GM19324 (cell line): Measurements from ENCODE around the gene NAA25.
A peak's percentile ranks its signal among the peaks of the same experiment; 100 is the strongest.

ENCODE experiments used
- ATAC-seq: cut with Tn5 transposase; IDR thresholded peaks from one replicate; pipeline ENCODE4 v1.9.1; 2021; ENCODE audit warnings: mild to moderate bottlenecking, moderate library complexity; ENCODE audit not compliant: unreplicated experiment, low FRiP score

The NAA25 gene

DNA sequence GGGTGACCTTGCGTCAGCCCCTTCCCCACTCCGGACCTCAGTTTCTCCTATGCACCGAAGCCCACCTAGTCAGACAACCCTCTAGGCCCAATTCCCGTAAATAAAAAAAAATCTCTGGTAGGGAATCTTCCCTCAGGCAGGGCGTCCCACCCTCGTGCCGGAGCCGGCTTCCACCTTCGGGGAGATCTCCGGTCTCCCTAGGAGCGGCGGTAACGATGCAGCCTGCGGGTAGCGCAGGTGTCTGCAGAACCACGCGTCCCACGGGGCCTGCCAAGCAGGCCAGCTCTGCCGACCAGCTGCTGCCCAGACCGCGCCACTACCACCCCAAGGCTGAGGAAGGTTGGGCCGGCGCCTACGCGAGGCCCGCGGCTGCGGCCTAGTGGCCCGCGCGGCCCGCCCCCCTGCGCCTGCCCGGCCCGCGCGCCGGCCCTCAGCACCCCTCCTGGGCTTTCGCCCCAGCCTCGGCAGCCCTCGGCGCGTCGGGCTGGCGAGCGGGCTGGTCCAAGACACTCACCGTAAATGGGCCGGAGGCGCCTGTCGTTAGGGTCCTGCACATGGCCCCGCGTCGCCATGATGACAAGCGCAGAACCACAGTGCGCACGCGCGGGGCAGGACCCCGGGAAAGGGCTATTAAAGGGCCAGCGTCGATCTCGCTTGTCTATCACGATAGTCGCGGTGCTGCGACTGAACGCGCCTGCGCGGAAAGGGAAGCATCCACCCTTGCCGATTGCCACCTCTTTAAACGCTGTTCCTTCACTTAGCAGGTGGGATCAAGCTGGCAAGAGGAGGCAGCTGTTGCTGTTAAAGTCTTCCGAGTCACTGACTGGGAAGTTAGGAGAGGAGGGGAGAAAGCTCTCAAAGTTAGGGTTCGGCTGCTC, at the start of gene NAA25:
Gene NAA25 (minus strand): TSS at position 582 of the 878 bp plus-strand sequence. CDS start 10 bp downstream, at position 572.
- peak; percentile 81 for ATAC-seq

DNA sequence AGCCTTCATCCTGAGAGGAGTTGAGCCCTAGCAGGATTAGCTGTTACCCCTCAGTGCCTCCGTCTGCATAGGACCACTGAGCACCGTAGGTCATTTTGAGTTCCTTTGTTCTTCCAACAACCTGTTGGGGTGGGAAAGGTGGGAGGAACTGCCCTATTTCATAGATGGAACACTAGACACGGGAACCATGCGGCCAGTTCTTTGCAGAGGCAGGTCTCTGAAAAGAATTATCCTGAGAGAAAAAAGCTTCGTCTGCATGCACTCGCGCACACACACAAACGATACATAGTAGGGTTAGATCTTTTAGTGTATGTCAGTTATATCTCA, 45.3 kb upstream of the NAA25 start:
- no peak for ATAC-seq

DNA sequence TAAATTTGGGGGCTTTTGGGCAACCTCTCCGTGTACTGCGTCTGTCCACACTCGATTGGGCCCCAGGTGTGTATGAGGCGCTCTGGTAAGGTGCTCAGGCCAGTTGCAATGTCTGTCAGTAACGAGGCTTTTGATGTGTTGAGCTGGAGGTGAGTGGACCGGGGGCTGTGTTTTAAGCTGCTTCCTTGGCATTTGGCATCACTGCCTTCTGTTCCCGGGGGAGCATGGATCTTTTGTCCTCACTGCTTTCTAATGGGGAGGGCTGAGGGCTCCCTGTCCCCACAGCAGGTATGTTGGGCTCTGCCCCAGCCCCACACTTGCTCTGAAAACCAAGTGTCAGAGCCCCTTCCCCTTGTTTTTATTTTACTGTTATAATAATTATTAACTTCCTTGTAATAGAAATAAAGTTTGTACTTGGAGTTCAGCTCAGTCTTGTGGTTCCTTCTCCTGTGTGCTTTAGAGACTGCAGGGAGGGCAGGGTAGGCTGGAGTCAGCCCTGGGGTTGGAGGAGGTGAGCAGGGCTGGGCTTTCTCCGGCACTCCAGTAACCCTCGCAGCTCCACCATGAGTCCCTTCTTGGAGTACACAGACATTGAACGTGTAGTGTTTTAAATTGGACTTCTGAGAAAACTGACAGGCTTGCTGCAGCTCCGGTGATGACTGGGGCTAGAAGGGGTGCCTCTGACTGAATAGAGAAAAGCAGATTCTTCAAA, 44.8 kb upstream of the NAA25 start:
- ATAC-seq: no peak

DNA sequence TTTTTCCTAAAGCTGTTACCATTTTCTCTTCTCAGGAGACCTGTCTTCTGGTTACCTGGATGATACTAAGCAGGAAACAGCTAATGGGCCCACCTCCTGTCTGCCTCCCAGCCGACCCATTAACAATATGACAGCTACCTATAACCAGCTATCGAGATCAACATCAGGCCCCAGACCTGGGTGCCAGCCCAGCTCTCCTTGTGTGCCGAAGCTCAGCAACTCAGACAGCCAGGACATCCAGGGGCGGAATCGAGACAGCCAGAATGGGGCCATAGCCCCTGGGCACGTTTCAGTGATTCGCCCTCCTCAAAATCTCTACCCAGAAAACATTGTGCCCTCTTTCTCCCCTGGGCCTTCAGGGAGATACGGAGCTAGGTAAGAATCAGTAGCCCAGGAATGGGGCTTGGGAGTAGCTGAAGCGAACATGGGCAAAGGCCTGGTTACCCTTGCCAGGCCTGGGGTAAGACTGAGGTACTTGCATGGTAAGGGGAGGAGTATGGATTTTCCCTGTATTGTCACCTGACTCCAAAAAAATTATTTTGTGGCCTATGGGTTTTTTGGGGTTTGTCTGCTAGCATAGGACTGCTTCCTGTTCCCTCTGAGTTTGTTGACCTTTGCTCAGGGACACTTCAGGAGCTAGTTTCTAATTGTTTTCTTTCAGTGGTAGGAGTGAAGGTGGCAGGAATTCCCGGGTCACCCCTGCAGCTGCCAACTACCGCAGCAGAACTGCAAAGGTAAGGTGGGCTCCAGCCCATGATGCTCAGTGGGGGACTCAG, 43.4 kb upstream of the NAA25 start:
- no peak for ATAC-seq

DNA sequence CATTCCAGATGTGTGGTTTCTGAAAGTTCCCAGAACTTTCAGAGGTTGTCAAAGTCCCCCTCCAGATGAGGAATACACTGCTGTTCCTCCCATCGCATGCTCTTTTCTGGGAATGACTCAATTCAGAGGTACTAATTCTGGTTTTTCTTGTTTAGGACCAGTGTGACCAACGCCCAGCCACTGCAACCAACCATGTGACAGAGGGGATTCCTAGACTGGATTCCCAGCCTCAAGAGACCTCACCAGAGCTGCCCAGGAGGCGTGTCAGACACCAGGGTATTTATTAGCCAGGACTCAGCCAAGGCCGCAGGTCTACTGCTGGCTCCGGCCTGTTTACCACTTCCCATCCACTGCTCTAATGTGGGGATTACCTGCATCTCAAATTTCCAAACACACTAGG, 41.0 kb upstream of the NAA25 start:
- ATAC-seq: no peak

DNA sequence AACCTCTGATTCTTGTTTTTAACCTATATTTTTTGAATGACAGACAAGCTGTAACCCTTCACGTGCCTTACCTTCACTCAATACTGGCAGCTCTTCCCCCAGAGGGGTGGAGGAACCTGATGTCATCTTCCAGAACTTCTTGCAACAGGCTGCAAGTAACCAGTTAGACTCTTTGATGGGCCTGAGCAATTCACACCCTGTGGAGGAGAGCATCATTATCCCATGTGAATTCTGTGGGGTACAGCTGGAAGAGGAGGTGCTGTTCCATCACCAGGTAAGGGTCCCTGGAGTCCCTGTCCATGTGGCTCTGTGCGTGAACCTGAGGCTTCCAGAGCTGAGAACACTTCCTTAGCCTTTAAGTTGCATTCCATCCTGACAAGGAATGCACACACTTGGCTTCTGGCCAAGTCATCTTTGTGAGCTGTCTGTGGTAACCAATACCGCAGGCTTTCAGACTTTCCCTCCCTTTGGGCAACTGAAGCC, 39.5 kb upstream of the NAA25 start:
- no peak for ATAC-seq

DNA sequence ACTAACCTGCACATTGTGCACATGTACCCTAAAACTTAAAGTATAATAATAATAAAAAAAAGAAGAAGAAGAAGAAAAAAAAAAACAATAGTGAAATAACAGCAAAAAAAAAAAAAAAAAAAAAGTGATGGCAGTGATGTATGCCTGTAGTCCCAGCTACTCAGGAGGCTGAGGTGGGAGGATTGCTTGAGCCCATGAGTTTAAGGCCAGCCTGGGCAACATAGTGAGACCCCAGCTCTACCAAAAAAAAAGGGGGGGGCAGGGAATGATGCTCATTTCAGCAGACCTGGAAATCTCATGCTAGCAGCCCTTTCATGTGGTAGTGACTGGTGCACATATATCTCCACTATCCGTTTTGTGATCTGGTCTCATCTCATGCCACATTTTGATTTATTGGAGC, 37.5 kb upstream of the NAA25 start:
- no peak for ATAC-seq

DNA sequence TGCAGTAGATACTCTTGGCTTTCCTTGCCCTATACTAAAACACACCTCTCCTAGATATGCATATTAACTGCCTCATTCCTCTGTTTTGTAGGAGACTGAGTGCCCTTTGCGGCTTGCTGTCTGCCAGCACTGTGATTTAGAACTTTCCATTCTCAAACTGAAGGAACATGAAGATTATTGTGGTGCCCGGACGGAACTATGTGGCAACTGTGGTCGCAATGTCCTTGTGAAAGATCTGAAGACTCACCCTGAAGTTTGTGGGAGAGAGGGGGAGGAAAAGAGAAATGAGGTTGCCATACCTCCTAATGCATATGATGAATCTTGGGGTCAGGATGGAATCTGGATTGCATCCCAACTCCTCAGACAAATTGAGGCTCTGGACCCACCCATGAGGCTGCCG, 32.1 kb upstream of the NAA25 start:
- ATAC-seq: no peak

DNA sequence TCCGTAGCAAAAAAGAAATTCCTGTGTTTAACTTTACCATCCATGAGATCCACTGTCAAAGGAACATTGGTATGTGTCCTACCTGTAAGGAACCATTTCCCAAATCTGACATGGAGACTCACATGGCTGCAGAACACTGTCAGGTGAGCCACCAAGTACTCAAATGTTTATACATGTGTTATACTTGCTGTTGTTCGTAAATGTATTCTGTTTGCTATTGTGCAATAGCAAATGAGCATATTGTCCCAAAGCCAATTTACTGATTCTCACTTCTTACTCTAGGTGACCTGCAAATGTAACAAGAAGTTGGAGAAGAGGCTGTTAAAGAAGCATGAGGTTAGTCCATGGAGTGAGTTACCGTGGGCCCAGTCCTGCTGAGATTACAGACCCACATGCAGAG, 26.1 kb upstream of the NAA25 start:
- ATAC-seq: no peak

DNA sequence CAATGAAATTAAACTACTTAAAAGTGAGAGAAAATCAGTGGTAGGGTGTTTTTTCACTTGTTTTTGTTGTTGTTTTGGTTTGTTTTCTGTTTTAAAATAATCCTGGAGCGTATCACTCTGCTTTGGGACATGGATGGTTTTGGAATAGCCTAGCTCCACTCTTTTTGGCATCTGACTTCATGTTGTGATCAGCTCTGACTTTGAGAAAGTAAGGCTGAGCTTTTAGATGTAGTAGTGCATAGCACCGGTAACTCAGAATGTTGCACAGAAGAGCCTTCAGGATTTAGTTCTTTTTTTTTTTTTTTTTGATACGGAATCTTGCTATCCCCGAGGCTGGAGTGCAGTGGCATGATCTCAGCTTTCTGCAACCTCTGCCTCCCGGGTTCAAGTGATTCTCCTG, 24.8 kb upstream of the NAA25 start:
- no peak for ATAC-seq

DNA sequence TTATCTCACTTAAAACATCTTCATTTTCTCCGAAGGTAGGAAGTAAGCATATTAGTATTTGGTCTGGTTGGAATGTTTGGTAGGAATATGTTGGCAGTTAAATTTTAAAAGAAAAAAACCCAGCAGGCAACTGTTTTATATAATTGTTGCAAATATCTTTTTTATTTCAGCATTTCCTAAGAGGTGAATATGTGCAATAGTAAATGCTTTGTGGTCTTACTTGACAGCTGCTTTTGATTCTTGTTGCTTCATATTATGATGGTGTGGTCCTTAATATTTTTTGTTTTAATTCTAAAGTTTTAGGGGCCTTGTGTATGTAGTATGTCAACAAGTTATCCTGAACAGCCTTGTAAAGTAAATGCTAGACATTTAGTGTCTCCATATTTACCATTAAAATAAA, 23.1 kb upstream of the NAA25 start:
- no peak for ATAC-seq

DNA sequence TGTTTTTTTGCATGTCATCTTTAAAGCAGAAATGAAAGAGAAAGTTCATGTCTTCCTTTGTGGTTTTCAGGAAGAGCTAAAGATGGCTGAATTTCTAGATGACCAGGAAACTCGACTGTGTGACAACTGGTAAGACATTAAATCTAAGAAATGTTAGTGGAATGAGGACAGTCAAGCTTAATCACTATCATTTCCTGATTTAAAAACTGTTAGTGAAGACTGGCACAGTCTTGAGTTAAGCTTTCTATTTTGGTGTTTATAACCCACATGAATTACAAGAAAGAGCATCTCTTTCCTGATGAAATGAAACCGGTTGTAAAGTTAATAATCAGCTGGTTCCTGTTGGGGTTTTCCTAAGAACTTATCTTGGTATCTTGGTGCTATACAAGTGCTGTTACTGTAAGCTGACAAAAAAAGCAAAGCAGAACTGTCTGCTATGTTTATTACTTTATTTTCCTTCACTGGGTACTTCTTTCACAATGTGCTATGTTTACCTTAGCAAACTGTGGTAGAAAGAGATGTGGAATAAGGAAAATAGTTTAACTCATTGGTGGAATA, 21.9 kb upstream of the NAA25 start:
- ATAC-seq: peak; percentile 62

DNA sequence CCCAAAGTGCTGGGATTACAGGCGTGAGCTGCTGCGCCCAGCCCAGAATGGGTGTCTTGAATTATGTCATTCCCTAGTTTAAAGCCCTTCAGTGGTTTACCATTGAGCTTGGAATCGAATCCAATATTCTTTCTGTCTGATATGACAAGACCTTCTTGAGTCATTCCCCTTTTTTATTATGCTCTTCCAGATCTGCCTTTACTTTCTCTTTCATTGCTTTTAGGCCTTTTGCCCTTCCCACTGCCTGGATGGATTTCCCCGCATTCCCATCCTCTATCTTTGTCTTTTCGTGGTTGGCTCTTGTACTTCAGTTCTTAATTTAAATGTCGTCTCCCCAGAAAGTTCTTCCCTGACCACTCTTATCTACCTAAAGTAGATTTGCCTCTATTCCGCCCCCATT, 18.3 kb upstream of the NAA25 start:
- ATAC-seq: no peak

DNA sequence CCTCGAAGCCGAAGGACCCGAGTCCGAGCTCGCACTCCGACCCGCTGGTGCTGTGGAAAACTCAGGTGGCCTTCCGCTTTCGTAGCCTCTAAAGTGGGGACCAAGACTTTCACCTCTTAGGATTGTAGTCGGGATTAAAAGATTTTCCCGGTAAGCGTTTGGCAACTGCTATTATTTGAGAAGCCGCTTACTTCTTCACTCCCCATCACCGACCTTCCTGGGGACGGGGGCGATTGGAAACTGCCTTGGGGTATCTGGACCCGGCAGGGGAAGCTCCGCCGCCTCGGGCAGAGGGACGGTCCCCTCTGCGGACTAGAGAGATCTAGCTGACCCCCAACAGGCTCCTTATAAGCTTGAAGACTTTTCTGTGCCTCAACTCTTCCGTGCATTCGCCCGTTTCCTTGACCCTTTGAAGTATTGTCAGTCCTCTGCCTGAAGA, 17.4 kb upstream of the NAA25 start:
- ATAC-seq: no peak

DNA sequence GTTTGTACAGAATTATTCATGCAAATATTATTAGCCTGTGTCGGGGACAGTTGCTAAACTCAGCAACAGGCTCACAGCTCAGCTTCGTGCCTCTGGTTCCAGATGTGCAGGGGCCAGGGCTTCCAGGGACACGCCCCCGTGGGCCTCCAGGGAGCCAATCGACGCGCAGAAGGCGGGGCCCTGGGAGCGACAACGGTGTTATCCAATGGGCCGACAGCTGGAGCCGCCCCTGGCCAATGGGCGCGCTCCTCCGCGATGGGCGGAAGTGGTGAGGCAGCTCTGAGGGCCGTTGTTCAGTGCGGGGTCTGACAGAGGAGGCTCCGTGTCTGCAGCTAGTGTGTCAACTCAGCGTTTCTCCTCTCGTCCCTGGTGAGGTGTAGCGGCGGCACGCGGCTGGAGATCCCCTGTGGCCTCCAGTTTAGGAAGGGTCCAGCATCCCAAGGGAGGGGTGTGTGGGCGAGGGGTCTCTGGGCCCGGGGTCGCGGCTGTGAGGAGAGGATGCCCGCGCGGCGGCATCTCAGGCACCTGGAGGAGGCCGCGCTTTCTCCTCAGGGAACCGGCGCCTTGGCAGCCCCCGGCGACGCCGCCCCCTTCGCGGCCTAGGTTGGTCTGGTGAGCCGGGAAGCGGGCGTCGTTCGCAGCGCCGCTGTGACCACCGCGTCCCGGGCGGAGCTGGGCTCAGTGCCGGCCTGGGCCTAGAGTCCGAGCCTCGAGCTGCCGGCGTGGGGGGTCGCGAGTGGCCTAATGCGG, 16.8 kb upstream of the NAA25 start, which contains the start of gene TRAFD1:
Gene TRAFD1 (plus strand): TSS at position 311 of the 750 bp plus-strand sequence. CDS start 4,963 bp downstream, outside the sequence.
- ATAC-seq: peak; percentile 98

DNA sequence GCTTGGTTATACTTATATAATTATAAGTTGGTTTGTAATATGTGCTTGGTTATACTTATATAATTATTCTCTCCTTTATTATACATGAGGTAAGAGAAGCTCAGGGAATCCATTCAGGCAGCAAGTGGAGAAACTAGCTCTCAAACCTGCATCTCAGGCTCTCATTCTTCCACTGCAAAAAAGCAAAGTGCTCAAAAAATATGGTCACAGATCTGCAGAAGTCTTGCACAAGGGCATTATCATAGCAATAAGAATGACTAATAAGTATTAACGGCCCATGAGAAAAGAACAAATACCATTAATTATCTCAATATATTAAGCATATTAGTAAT, 16.3 kb upstream of the NAA25 start:
- no peak for ATAC-seq

DNA sequence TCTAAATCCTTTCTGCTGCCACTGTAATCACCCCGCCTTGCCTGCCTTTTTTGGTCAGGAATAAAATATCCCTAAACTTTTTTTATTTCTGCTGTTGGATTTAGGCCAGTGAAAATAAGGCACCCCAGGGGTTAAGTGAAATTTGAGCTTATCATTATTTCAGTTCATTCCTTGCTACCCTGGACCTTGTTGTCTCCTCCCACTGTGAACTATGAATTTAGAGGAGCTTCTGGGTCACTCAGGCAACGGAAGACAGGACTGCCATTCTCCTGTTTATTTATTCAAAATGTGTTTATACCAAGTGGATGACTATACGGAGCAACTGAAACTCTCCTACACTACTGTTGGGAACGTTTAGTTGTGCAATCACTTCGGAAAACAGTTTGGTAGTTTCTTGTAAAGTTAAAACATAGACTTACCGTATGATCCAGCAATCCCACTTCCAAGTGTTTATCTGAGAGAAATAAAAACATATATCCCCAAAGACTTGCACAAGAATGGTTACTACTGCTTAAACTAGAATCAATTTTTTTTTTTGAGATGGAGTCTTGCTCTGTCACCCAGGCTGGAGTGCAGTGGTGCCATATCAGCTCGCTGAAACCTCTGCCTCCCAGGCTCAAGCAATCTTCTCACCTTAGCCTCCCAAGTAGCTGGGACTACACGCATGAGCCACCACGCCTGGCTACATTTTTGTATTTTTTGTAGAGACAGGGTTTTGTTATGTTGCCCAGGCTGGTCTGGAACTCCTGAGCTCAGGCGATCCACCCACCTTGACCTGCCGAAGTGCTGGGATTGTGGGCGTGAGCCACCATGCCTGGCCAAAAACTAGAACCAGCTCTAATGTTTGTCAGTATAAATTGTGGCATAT, 14.5 kb upstream of the NAA25 start:
- no peak for ATAC-seq

DNA sequence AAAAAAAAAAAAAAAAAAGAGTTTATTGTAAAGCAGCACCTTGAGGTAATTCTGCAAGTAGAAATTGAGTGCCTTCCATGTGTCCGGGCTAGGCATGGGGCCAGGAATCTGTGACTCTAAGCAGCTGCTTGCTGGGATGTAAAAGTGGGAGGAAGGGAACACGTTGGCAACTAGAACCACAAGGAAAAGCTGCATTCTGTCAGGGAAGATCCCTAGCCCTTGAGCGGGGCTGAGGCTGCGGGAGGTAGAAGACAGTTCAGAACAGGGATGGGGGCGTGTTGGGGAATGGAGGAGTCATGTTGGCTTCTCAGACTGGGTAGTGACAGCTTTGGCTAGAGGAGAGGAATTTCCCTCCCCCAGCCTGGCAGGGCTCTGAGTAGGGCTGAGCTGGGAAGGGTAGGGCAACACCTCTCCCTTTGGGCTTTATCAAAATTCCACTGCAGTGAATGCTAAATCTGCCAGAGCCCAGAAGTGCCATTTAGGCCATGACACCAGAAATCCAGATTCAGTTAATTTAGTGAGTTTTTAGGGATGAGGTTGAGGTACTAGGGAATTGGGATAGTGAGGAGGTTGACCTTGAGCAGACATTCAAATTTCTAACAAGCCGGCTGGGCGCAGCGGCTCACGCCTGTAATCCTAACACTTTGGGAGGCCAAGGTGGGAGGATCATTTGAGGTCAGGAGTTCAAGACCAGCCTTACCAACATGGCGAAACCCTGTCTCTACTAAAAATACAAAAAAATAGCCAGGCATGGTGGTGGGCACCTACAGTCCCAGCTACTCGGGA, 13.4 kb upstream of the NAA25 start:
- no peak for ATAC-seq
